Fibroblast of peridontal ligament (primary cell): ENCODE data around the gene MFNG.
A peak's percentile ranks its signal among the peaks of the same experiment; 100 is the strongest.
"Not testable (repeated sequence)": the region's sequence is repeated elsewhere in the genome, so short reads cannot be mapped to it uniquely, and the experiment has no call there.

Experiments used
- DNase-seq: peaks from one replicate; pipeline ENCODE4 v3.0.0-alpha.2; 2010; ENCODE audit errors: extremely low read depth

Gene MFNG

GRCh38 chr22:37473437-37473946, 12.7 kb downstream of the MFNG start:
- DNase-seq: no peak

DNA sequence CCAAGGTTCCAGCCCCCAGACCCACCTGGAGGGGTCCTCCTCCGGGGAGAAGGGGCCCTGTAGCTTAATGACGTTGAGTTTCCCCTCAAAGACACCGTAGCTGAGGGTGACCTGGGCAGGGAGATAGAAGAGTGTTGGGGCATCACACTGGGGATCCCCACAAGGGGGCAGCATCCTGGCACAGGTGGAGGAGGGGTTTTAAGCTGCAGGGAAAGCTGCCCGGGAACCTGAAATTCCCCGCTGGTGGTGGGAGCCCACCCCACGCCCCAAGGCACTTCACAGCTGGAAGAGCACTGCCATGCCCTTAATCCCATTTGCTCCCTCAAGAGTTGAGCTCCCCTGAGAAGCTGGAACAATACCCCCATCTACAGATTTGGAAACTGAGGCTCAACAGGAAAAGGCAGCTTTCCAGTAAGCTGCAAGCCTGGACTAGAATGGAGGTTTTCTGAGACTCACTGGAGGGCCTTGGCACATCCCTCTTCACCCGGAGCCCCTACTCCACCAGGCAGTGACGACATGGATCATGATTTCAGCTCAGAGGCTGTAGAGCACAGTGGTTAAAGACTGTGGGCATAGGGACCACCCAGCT, 13.7 kb downstream of the MFNG start:
- peak; percentile 10 for DNase-seq

- DNase-seq: no peak
These were observed 14.3 kb downstream of the MFNG start for GRCh38 chr22:37471727-37472417.

DNA sequence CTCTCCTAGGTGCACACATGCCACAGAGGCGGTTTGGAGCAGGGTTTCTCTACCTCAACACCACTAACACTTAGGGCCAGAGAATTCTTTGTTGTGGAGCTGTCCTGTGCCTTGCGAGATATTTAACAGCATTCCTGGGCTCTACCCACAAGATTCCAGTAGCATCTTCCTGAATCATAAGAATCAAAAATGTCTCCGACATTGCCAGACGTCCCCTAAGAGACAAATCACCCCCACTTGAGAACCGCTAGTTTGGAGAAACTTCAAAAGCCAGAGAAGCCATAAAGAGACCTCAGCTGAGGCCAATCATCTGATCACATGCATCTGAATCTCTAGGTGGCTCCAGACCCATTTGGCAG, 16.1 kb downstream of the MFNG start:
- DNase-seq: no peak

GRCh38 chr22:37469416-37470086, 16.6 kb downstream of the MFNG start:
- DNase-seq: no peak

- DNase-seq: not testable (repeated sequence)
These were observed 17.9 kb downstream of the MFNG start for GRCh38 chr22:37468201-37468695.

- no peak for DNase-seq
These were observed 18.7 kb downstream of the MFNG start for GRCh38 chr22:37467391-37467955.

- no peak for DNase-seq
These were observed 22.0 kb downstream of the MFNG start for GRCh38 chr22:37464181-37464580.

- peak; percentile 42 for DNase-seq
These were observed 23.2 kb downstream of the MFNG start for GRCh38 chr22:37462983-37463382.

- DNase-seq: no peak
These were observed 23.7 kb downstream of the MFNG start for GRCh38 chr22:37462436-37462835.

DNA sequence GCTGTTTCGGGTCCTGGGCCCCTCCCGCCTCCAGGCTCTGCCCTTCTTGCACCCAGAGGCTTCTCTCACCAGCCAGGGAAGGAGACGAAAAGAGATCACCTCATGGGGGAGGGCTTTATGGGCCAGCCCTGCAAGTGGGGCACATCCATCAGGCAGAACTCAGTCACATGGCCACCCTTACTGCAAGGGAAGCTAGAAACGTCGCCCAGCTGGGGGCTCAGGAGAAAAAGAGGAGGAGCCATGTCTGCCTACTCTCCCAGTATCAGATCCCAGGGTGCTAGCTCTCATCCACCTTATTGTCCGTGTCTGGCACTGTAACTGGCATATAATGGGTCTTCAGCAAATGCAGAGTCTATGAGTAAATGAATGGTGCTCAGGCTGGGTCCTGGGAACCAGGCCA, 24.2 kb downstream of the MFNG start:
- DNase-seq: no peak

- no peak for DNase-seq
These were observed 25.5 kb downstream of the MFNG start for GRCh38 chr22:37460684-37461083.

DNA sequence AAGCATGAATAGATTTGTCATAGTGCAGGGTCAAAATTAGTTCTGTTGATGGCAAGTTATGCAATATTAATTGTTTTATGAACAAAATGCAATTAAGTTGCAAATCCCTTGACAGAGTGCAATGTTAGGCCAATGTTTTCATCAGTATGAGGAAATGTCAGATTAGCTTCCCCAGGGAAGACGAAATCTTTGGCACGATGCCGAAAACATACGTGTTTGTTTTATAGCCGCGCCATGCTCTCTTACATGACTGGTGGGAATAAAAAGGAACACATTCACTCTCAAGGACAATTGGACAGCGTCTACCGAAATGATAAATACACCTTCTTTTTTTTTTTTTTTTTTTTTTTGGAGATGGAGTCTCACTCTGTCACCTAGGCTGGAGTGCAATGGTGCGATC, 27.0 kb downstream of the MFNG start:
- no peak for DNase-seq

- DNase-seq: peak; percentile 43
These were observed 28.9 kb downstream of the MFNG start for GRCh38 chr22:37457093-37457893.

GRCh38 chr22:37456346-37456745, 29.8 kb downstream of the MFNG start:
- no peak for DNase-seq

DNA sequence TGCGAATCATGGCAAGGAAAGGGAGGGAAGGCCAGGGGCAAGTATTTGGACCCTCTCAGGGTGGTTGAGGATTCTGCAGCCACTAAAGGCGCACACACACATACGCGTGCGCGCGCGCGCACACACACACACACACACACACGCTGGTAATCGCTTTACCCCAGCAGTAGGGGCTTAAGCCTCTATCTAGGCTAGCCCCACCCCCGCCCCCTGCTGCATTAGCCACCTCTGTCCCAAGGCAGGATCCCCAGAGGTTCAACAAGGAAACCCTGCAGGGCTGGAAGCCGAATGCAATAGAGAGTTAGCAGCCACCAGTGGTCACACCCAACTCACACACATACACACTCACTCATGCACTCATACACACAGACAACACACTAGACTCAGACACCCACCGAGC, 30.3 kb downstream of the MFNG start:
- DNase-seq: no peak

DNA sequence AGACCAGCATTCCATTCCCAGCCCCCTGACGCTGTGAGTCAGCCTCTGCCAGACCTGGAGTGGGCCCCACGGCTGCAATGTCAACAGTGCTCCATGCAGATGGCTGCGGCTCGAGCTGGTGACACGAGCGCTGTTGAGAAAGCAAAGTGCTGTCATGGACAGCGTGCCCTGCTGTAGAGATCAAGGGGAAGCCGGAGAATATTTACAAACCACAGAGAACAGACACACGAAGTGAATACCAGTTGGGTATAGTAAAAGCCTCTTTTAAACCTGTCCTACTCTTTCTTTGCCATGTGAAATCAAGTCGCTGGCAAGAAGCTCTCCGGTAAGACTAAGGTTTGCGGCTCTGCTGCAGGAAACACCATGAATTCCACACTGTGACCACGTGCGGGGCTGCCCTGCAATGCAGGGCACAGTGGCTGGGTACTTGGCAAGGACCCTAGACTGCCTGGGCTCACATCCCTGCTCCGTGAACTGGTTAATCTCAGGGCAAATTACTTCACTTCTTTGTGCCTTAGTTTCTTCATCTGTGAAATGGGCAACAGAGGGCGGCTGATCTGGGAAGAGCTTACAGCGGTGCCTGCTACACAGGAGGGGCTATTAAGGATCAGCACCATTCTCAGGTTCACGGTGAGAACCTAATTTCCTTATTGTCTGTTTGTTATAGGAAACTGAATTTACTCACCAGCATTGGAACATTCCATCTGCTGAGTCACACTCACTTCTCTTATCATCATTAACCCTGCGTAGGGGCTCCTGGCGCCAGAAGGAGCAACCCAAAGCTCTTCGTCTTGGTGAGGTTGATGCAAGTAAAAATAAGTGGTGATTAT, 31.1 kb downstream of the MFNG start:
- DNase-seq: peak; percentile 34

- no peak for DNase-seq
These were observed 32.5 kb downstream of the MFNG start for GRCh38 chr22:37453696-37454095.

DNA sequence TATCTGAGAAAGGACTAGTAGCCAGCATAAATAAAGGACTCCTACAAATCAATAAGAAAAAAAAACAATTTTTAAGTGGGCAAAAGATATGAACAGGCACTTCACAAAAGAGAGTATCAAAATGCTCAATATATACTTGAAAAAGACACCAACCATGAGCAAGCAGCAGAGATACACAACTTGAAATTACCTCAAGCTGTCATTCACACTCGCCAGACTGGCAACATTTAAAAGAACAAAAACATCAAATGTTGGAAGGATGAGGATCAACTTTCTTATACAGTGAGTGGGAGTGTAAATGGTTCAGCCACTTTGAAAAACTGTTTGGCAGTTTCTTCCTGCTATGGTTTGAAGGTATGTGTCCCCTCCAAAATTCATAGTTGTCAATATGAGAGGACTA, 35.0 kb downstream of the MFNG start:
- no peak for DNase-seq

GRCh38 chr22:37449331-37450001, 36.7 kb downstream of the MFNG start:
- DNase-seq: no peak
